ENCODE data around the gene ZNF92. TPM values are rescaled to one million over a fixed set of nuclear protein-coding genes. Genes with fewer than 3 reads are reported as not detected.
A peak's percentile ranks its signal among the peaks of the same experiment; 100 is the strongest.

Gene ZNF92
- total and polyA plus RNA-seq, 2 of the 13 experiments (the other 11 are each of a cell fraction or from before 2014, with no cell fraction given): 4.0 to 13.2 TPM

DNA sequence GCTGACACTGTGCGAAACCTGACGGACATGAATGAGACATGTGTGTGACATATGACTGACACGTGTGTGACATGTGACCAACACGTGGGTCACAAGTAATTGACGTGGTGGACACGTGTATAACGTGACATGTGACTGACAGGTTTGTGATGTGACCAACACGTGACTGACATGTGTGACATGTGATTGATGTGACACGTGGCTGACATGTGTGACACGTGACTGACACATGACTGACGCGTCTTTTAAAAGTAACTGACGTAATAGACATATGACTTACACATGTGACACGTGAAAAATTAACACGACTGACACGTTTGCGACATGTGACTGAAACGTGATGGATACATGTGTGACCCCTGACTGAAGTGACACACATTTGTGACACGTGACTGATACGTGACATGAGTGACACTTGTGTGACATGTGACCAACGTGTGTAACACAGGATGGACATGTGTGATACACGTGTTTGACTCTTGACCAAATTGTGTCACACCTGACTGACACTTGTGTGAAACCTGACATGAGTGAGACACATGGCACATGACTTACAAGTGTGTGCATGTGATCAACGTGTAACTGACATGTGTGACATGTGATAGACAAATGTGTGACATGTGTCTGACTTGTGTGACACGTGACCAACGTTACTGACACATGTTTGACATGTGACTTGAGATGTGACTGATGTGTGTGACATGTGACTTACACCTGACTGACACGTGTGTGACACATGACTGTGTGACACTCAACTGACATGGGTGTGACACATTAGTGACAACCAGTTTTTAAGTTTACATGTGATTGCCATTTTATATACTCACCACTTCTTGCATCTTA, 56.9 kb downstream of the ZNF92 start:
- peaks cover 22% of the 10 kb centered on the region for H3K4me1 ChIP-seq (ENCODE audit: insufficient read depth, low read length)
- ChIA-PET CTCF (ENCODE audit: low intra/inter-chr PET ratio, low total read pairs) (no interaction called here), POLR2A (no interaction called here)
- no peaks in the 10 kb centered on the region for H3K27me3 ChIP-seq (ENCODE audit: control insufficient read depth in 1 of 2, insufficient read depth in 2 of 2, low read length in 2 of 2)
- no peaks in the 10 kb centered on the region for H3K79me2 ChIP-seq (ENCODE audit: insufficient read depth, low read length)
- no peak overlapping the region for H2AFZ ChIP-seq (ENCODE audit: low read length)
- no peaks in the 10 kb centered on the region for H3K36me3 ChIP-seq (replicated peaks in 1 of 2; ENCODE audit: control insufficient read depth in 1 of 2, insufficient read depth in 2 of 2, low read length in 2 of 2)
- 81% methylated on average over 25 of the region's 26 CpGs for WGBS (ENCODE audit: low lambda C conversion rate)
- no peak overlapping the region for H3K4me3 ChIP-seq (replicated peaks in 1 of 3; ENCODE audit: insufficient read depth in 1 of 3, low read depth in 2 of 3, low read length in 3 of 3)
- no peak overlapping the region for H3K27ac ChIP-seq (ENCODE audit: extremely low read length, insufficient read depth, low read length)
- H4K20me1 ChIP-seq (ENCODE audit: insufficient read depth, low read length): no peaks in the 10 kb centered on the region
- intact Hi-C loops (cut with micrococcal nuclease; ENCODE audit: unreplicated experiment) (no loop called here), in situ Hi-C loops (cut with HindIII; ENCODE audit: extremely low pct_ligation_motif_present, low pct_unique_long_range_greater_than_20kb) (no loop called here)
- TF ChIP-seq, protein P1, sequence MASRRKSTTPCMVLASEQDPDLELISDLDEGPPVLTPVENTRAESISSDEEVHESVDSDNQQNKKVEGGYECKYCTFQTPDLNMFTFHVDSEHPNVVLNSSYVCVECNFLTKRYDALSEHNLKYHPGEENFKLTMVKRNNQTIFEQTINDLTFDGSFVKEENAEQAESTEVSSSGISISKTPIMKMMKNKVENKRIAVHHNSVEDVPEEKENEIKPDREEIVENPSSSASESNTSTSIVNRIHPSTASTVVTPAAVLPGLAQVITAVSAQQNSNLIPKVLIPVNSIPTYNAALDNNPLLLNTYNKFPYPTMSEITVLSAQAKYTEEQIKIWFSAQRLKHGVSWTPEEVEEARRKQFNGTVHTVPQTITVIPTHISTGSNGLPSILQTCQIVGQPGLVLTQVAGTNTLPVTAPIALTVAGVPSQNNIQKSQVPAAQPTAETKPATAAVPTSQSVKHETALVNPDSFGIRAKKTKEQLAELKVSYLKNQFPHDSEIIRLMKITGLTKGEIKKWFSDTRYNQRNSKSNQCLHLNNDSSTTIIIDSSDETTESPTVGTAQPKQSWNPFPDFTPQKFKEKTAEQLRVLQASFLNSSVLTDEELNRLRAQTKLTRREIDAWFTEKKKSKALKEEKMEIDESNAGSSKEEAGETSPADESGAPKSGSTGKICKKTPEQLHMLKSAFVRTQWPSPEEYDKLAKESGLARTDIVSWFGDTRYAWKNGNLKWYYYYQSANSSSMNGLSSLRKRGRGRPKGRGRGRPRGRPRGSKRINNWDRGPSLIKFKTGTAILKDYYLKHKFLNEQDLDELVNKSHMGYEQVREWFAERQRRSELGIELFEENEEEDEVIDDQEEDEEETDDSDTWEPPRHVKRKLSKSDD (CRISPR knock-in tag; IDR thresholded peaks at IDR 0.05; ENCODE audit: low read depth): 0 out of 2 replicates have a peak, but pooled peaks have one; percentile 7
- TF ChIP-seq HES4 (CRISPR knock-in tag; IDR thresholded peaks at IDR 0.05; ENCODE audit: borderline replicate concordance) (0 out of 2 replicates have a peak, but pooled peaks have one; percentile 46), TEAD3 (CRISPR knock-in tag; optimal IDR thresholded peaks at IDR 0.05; ENCODE audit: borderline replicate concordance) (peak; percentile 7), KDM5B (CRISPR knock-in tag; IDR thresholded peaks at IDR 0.05; ENCODE audit: borderline replicate concordance) (0 out of 2 replicates have a peak, but pooled peaks have one; percentile 8), RAD51 (IDR thresholded peaks at IDR 0.05; ENCODE audit: borderline replicate concordance) (peak; percentile 53; the same call in 1 of the 2 replicates), ZNF12 (CRISPR knock-in tag; IDR thresholded peaks at IDR 0.05) (no peak), ZNF616 (CRISPR knock-in tag; IDR thresholded peaks at IDR 0.05; ENCODE audit: low read depth) (no peak)
- TF ChIP-seq, protein P2, sequence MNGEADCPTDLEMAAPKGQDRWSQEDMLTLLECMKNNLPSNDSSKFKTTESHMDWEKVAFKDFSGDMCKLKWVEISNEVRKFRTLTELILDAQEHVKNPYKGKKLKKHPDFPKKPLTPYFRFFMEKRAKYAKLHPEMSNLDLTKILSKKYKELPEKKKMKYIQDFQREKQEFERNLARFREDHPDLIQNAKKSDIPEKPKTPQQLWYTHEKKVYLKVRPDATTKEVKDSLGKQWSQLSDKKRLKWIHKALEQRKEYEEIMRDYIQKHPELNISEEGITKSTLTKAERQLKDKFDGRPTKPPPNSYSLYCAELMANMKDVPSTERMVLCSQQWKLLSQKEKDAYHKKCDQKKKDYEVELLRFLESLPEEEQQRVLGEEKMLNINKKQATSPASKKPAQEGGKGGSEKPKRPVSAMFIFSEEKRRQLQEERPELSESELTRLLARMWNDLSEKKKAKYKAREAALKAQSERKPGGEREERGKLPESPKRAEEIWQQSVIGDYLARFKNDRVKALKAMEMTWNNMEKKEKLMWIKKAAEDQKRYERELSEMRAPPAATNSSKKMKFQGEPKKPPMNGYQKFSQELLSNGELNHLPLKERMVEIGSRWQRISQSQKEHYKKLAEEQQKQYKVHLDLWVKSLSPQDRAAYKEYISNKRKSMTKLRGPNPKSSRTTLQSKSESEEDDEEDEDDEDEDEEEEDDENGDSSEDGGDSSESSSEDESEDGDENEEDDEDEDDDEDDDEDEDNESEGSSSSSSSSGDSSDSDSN (CRISPR knock-in tag; IDR thresholded peaks at IDR 0.05): peak; percentile 21; the same call in 1 of the 2 replicates
- TF ChIP-seq, protein P3, sequence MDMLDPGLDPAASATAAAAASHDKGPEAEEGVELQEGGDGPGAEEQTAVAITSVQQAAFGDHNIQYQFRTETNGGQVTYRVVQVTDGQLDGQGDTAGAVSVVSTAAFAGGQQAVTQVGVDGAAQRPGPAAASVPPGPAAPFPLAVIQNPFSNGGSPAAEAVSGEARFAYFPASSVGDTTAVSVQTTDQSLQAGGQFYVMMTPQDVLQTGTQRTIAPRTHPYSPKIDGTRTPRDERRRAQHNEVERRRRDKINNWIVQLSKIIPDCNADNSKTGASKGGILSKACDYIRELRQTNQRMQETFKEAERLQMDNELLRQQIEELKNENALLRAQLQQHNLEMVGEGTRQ (IDR thresholded peaks at IDR 0.05; ENCODE audit: low read depth, low read length): peak; percentile 91
- TF ChIP-seq, protein P3 (CRISPR knock-in tag; IDR thresholded peaks at IDR 0.05; ENCODE audit: borderline replicate concordance): no peak
- TF ChIP-seq, protein P4, sequence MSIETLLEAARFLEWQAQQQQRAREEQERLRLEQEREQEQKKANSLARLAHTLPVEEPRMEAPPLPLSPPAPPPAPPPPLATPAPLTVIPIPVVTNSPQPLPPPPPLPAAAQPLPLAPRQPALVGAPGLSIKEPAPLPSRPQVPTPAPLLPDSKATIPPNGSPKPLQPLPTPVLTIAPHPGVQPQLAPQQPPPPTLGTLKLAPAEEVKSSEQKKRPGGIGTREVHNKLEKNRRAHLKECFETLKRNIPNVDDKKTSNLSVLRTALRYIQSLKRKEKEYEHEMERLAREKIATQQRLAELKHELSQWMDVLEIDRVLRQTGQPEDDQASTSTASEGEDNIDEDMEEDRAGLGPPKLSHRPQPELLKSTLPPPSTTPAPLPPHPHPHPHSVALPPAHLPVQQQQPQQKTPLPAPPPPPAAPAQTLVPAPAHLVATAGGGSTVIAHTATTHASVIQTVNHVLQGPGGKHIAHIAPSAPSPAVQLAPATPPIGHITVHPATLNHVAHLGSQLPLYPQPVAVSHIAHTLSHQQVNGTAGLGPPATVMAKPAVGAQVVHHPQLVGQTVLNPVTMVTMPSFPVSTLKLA (IDR thresholded peaks at IDR 0.05): peak; percentile 100
- FAIRE-seq (no peak), ATAC-seq (no peak), DNase-seq (ENCODE audit: low spot score) (no peak)
- no peak overlapping the region for H3K4me2 ChIP-seq (ENCODE audit: low read depth, low read length)
- BruUV-seq (replicated peaks): no TSS peak
- H3K9ac ChIP-seq (ENCODE audit: insufficient read depth, low read depth, low read length): no peak overlapping the region
- peaks cover 8% of the 10 kb centered on the region; the same call in 1 of the 2 replicates for H3K9me3 ChIP-seq (ENCODE audit: low read length)
